ENCODE data around the gene ERO1B.
"Not testable (repeated sequence)": the region's sequence is repeated elsewhere in the genome, so short reads cannot be mapped to it uniquely, and the experiment has no call there.

The ERO1B gene

GRCh38 chr1:236281654-236282424 is at the start of gene ERO1B:
Gene ERO1B, minus strand, starts transcription at chr1:236281958. Its CDS starts 175 bp downstream, at chr1:236281783.
- DNase-seq = peak; percentile 97

GRCh38 chr1:236331412-236331811 is 49.7 kb upstream of the ERO1B start:
- not testable (repeated sequence) for DNase-seq

GRCh38 chr1:236326432-236326831 is 44.7 kb upstream of the ERO1B start:
- DNase-seq = no peak

- DNase-seq = no peak
Observed at GRCh38 chr1:236325567-236325966, 43.8 kb upstream of the ERO1B start.

GRCh38 chr1:236323819-236324411 is 42.2 kb upstream of the ERO1B start:
- no peak for DNase-seq

- no peak for DNase-seq
Observed at GRCh38 chr1:236322566-236323409, 41.0 kb upstream of the ERO1B start.

- DNase-seq = no peak
Observed at GRCh38 chr1:236321101-236321500, 39.3 kb upstream of the ERO1B start.

- no peak for DNase-seq
Observed at GRCh38 chr1:236320671-236321070, 38.9 kb upstream of the ERO1B start.

- no peak for DNase-seq
Observed at GRCh38 chr1:236320214-236320613, 38.5 kb upstream of the ERO1B start.

- no peak for DNase-seq
Observed at GRCh38 chr1:236316437-236316836, 34.7 kb upstream of the ERO1B start.

- no peak for DNase-seq
Observed at GRCh38 chr1:236315518-236315917, 33.8 kb upstream of the ERO1B start.

GRCh38 chr1:236315092-236315491 is 33.3 kb upstream of the ERO1B start:
- DNase-seq = no peak

- not testable (repeated sequence) for DNase-seq
Observed at GRCh38 chr1:236314050-236314449, 32.3 kb upstream of the ERO1B start.

GRCh38 chr1:236313427-236313826 is 31.7 kb upstream of the ERO1B start:
- no peak for DNase-seq

GRCh38 chr1:236311040-236311439 is 29.3 kb upstream of the ERO1B start:
- DNase-seq = no peak

GRCh38 chr1:236308827-236309226 is 27.1 kb upstream of the ERO1B start:
- DNase-seq = no peak

GRCh38 chr1:236307435-236307834 is 25.7 kb upstream of the ERO1B start:
- no peak for DNase-seq

- no peak for DNase-seq
Observed at GRCh38 chr1:236304682-236305081, 22.9 kb upstream of the ERO1B start.

- DNase-seq = no peak
Observed at GRCh38 chr1:236303675-236304074, 21.9 kb upstream of the ERO1B start.

- no peak for DNase-seq
Observed at GRCh38 chr1:236302941-236303340, 21.2 kb upstream of the ERO1B start.

GRCh38 chr1:236301958-236302335 is 20.2 kb upstream of the ERO1B start:
- DNase-seq = no peak

- no peak for DNase-seq
Observed at GRCh38 chr1:236301080-236301957, 19.6 kb upstream of the ERO1B start.

- no peak for DNase-seq
Observed at GRCh38 chr1:236297161-236297560, 15.4 kb upstream of the ERO1B start.
